ENCODE measurements around the gene BCL11A.
A peak's percentile ranks its signal among the peaks of the same experiment; 100 is the strongest.
"Not testable (repeated sequence)": the region's sequence is repeated elsewhere in the genome, so short reads cannot be mapped to it uniquely, and the experiment has no call there.

Gene BCL11A

DNA sequence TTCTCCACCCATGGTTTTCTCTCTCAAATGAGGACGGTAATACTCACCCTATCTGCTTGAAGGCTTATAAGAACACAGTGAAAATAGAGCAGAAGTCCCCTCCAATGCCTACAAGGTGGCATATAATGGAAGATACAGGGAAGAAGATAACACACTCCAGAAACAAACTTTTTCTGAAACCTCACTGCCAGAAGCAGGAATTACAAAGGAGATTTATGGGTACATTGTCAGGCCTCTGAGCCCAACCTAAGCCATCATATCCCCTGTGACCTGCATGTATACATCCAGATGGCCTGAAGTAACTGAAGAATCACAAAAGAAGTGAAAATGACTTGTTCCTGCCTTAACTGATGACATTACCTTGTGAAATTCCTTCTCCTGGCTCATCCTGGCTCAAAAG lies 136.2 kb downstream of the BCL11A start:
- not testable (repeated sequence) for DNase-seq

- no peak for DNase-seq
These were observed 137.0 kb downstream of the BCL11A start for GRCh38 chr2:60416221-60417008.

DNA sequence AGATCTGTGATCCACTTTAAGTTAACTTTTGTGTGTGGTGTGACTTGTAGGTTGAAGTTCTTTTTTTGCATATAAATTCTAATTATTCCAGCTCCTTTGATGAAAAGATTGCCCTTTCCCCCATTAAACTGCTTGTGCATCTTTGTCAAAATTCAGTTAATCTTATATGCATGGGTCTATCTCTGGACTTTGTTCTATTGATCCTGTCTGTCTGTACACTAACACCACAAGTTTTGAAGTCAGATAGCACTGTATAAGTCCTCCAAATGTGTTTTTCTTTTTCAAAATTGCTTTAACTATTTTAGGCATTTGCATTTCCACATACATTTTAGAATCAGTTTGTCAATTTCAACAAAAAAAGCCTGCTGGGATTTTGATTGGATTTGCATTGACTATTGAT lies 137.6 kb downstream of the BCL11A start:
- no peak for DNase-seq

- no peak for DNase-seq
These were observed 138.8 kb downstream of the BCL11A start for GRCh38 chr2:60414495-60415138.

GRCh38 chr2:60413814-60414168 lies 139.7 kb downstream of the BCL11A start:
- no peak for DNase-seq

GRCh38 chr2:60413069-60413813 lies 140.2 kb downstream of the BCL11A start:
- peak in 1 of 2 experiments; percentile 15 for DNase-seq

DNA sequence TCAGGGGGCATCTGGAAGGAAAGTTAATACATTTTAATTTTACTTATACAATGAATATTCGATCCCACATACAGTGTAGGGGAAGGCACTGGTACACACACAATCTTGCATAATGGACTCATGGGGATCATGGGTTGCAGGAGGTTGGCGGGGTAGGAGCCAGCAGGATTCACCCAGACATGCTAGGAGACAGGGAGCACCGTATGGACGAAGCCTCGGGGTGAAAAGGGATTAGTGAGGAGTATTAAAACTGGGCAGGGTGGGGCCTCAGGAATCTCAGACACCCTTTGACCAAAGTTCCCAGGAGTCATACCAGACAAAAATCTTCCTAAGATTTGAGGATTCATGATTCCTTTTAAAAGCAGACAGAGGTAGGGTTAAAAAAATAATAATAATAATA lies 140.8 kb downstream of the BCL11A start:
- DNase-seq, result no peak

- DNase-seq, result no peak
These were observed 141.4 kb downstream of the BCL11A start for GRCh38 chr2:60412027-60412426.

DNA sequence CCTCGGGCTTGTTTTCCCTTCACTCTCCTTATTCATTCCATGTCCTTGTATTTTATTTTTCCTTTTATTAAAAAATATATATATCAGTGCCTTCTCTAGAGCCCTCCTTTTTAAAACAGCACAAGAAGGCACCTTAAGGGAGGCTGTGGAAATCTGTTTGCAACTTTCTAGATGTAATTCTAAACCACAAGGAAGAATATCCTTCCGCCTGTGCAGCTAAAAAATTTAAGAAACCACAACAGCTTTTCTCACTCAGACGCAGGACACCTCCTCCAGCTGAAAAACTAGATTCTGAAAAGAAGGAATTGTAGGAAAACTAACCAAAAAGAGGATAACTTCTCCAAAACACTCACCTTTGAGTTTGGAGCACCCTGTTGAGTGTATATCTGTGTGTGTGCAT lies 142.2 kb downstream of the BCL11A start:
- no peak for DNase-seq

DNA sequence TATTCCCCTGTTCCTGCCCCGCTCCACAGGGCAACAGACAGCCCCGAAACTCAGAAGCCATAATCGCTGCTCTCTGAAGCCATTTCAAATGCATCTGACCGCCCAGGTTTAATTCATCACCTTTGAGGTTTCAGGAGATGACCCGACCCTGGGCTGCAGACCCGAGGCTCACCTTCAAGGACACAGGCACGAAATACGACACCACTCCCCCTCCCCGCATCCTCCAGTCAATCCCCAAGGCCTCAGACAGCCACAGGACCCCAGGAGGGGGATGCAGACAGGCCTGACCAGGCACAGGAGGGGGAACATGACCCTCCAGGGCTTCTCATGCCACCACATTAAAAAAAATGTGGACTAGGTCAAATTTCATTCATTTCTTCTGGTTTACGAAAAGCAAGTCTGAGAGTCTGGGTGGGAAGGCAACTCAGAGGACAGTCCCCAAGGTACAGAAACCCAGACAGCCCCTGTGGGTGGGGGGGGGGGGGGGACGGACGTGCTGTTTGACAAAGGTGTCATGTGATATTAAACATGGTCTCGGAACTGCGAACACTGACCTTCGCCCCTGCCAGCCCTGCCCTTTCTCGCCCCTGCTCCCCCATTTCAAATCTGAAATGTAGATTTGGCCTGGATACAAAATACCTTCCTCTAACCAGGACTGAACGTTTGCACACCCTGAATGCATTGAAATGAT lies 142.9 kb downstream of the BCL11A start:
- DNase-seq, result no peak

DNA sequence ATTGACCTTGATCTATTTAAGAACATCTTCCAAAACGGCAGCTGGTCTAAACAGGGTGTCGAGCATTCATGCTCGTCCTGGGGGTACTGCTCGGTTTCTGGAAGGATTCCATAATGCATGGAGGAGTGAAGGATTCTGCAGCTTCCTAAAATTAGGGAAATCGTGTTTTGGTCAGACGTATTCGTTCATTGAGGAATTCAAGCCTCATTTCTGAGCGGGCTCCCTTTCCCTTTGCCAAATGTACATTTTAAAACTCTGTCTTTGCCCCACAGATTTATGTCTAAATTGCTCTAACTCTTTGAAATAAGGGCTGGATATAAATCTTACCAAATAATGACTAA lies 144.0 kb downstream of the BCL11A start:
- no peak for DNase-seq

DNA sequence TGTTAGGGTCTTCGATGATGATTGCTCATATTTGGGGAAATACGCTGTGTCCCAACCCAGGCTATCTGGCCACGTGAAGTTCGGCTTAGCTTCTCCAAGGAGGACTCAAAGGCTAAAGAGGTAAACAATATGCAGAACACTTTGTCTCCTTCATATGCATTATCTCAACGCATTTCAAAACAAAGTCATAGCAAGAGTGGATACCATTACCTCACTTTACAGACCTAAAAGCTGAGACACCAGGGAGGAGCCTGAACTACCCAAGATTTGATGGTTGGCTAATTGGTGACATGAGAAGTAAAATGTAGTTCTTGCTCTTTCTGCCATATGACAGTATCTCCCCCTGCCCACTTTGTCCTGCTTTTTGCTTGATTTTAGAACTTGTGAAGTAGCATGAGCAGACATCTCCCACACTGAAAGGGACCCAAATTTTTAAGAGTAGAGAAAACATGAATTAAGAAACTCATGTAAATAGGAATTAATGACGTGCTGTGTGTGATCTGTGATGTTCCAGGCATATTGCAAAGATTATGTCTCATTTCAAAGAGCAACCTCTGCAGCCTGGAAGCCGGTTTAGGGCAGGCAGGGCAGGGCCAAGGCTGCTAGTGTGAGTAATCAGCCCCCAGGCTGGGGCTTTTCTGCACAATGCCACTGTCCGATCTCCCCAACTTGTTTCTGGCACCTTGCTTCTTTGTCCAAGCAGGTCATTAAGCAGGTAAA lies 144.5 kb downstream of the BCL11A start:
- no peak for DNase-seq

DNA sequence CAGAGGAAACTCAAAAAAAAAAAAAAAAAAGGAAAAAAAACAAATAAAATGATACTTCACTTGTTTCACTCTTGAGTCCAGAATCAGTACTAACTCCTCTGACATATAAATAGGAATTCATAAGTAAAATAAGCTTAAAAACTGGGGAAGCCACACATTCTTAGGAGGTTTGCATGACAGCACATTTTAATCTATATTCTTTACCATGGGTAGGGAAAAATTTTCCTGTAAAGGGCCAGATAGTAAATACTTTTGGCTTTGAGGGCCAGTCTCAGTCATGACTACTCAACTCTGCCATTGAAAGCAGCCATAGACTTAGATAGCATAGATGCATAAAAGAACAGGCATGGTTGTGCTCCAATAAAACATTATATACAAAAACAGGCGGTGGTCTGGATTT lies 145.2 kb downstream of the BCL11A start:
- no peak for DNase-seq

- no peak for DNase-seq
These were observed 146.1 kb downstream of the BCL11A start for GRCh38 chr2:60407398-60407797.

GRCh38 chr2:60406192-60406591 lies 147.3 kb downstream of the BCL11A start:
- DNase-seq, result no peak

DNA sequence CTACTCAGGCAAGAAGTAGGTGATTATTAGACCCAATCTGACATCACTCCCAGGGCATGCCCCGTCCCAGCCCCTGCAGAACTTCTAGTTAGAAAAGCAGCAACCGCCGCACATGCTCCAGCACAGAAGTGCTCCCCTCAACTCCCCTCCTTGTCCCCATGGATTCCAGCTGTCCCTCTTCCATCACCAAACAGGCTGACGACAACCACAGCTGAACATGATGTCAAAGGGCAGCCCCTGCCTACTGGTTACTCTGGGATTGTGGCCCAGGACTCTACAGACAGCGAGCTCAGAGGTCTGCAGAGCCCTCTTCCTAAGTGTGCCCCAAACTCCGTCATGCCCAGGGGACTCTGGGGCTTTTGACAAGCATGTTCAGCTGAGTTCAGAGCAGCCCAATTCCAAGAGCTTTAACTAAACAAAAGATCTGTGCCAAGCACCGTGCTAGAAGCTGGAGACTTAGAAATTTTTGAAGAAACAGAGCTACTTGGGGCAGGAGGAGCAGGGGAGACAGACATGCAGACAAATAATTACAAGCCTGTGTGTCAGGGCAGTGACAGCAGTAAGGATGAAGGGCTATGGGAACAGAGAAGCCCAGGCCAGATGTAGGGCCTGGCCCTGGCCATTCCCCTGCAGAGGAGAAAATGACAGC lies 148.1 kb downstream of the BCL11A start:
- no peak for DNase-seq
